WTC11 (cell line): ENCODE results near the gene SCARB2. TPM values are rescaled to one million over a fixed set of nuclear protein-coding genes. Genes with fewer than 3 reads are reported as not detected.

ENCODE experiments used
- ATAC-seq: fragments of 200-7000 bp; cut with Tn5 transposase; 2 replicates; pipeline ENCODE4 v1.10.0; 2021; ENCODE audit warnings: mild to moderate bottlenecking, moderate library complexity
- CTCF ChIA-PET: fragments of 300-600 bp; sonication (Branson Sonifier 250); formaldehyde crosslinking; loops from one replicate; lab custom pipeline; 2021; ENCODE audit warnings: antibody characterized with exemption; lab: Charles Lee
- POLR2A ChIA-PET: fragments of 350-600 bp; sonication (Branson Sonifier 250); formaldehyde crosslinking; loops from one replicate; lab custom pipeline; 2021; ENCODE audit warnings: antibody characterized with exemption; lab: Charles Lee
- DNase-seq: peaks from one replicate; pipeline ENCODE4 v3.0.0; 2021; ENCODE audit warnings: low spot score
- H3K27ac Mint-ChIP-seq: 2 replicates; pipeline ENCODE4 v1.8.0; 2021; ENCODE audit warnings: mixed read lengths
- H3K27me3 Mint-ChIP-seq: 2 replicates; pipeline ENCODE4 v1.8.0; 2021; ENCODE audit warnings: low read depth, mild to moderate bottlenecking, moderate library complexity, mixed read lengths
- H3K36me3 Mint-ChIP-seq: 2 replicates; pipeline ENCODE4 v1.8.0; 2021; ENCODE audit warnings: mixed read lengths
- H3K4me1 Mint-ChIP-seq: 2 replicates; pipeline ENCODE4 v1.8.0; 2022; ENCODE audit warnings: mixed read lengths
- H3K4me3 Mint-ChIP-seq: 2 replicates; pipeline ENCODE4 v1.8.0; 2021; ENCODE audit warnings: mild to moderate bottlenecking, moderate library complexity, mixed read lengths
- H3K9me3 Mint-ChIP-seq: 2 replicates; pipeline ENCODE4 v1.8.0; 2021; ENCODE audit warnings: mixed read lengths
- AR ChIP-seq: fragments of 250-450 bp; sonication (Bioruptor Pico); IDR thresholded peaks from 2 replicates; pipeline ENCODE4 v1.9.0; 2021; ENCODE audit warnings: mild to moderate bottlenecking
- ATF2 ChIP-seq: sonication (generic); formaldehyde crosslinking; IDR thresholded peaks from 2 replicates; pipeline ENCODE4 v1.8.1; 2022; ENCODE audit warnings: low read depth, missing genetic modification reagents, borderline replicate concordance
- E2F5 ChIP-seq: sonication (generic); formaldehyde crosslinking; IDR thresholded peaks from 2 replicates; pipeline ENCODE4 v1.8.1; 2022; ENCODE audit warnings: mild to moderate bottlenecking, moderate library complexity, missing genetic modification reagents
- EMX1 ChIP-seq: fragments of 250-450 bp; sonication (Bioruptor Pico); IDR thresholded peaks from 2 replicates; pipeline ENCODE4 v1.8.0; 2021; ENCODE audit warnings: mild to moderate bottlenecking
- ERG ChIP-seq: fragments of 250-450 bp; sonication (Bioruptor Pico); IDR thresholded peaks from 2 replicates; pipeline ENCODE4 v1.8.0; 2021; ENCODE audit warnings: mild to moderate bottlenecking
- FOXP1 ChIP-seq: sonication (generic); formaldehyde crosslinking; IDR thresholded peaks from 2 replicates; pipeline ENCODE4 v1.8.0; 2022; ENCODE audit warnings: missing genetic modification reagents, mild to moderate bottlenecking, moderate library complexity, borderline replicate concordance
- HMGA2 ChIP-seq: fragments of 250-450 bp; sonication (Bioruptor Pico); IDR thresholded peaks from 2 replicates; pipeline ENCODE4 v1.4.0; 2021; ENCODE audit warnings: mild to moderate bottlenecking, moderate library complexity
- JAZF1 ChIP-seq: fragments of 250-450 bp; sonication (Bioruptor Pico); IDR thresholded peaks from 2 replicates; pipeline ENCODE4 v1.9.0; 2021; ENCODE audit warnings: moderate library complexity, mild to moderate bottlenecking, inconsistent platforms
- NFATC4 ChIP-seq: fragments of 250-450 bp; sonication (Bioruptor Pico); IDR thresholded peaks from 2 replicates; pipeline ENCODE4 v1.9.0; 2021; ENCODE audit warnings: mild to moderate bottlenecking
- NR3C1 ChIP-seq: sonication (generic); formaldehyde crosslinking; conservative IDR thresholded peaks from 2 replicates; pipeline ENCODE4 v1.8.1; 2023; ENCODE audit warnings: low read depth, mild to moderate bottlenecking, missing genetic modification reagents
- PRDM15 ChIP-seq: sonication (generic); formaldehyde crosslinking; IDR thresholded peaks from 2 replicates; pipeline ENCODE4 v1.8.0; 2022; ENCODE audit warnings: missing genetic modification reagents
- PREB ChIP-seq: sonication (generic); formaldehyde crosslinking; IDR thresholded peaks from 2 replicates; pipeline ENCODE4 v1.8.1; 2022; ENCODE audit warnings: mild to moderate bottlenecking, missing genetic modification reagents, moderate library complexity, borderline replicate concordance
- STAT6 ChIP-seq: sonication (generic); formaldehyde crosslinking; conservative IDR thresholded peaks from 2 replicates; pipeline ENCODE4 v1.8.1; 2023; ENCODE audit warnings: mild to moderate bottlenecking, low read depth, missing genetic modification reagents, moderate library complexity
- ZNF138 ChIP-seq: sonication (generic); formaldehyde crosslinking; conservative IDR thresholded peaks from 2 replicates; pipeline ENCODE4 v1.8.1; 2022; ENCODE audit warnings: mild to moderate bottlenecking, moderate library complexity, missing genetic modification reagents
- ZNF263 ChIP-seq: sonication (generic); formaldehyde crosslinking; IDR thresholded peaks from 2 replicates; pipeline ENCODE4 v1.8.1; 2022; ENCODE audit warnings: low read depth, mild to moderate bottlenecking, moderate library complexity, missing genetic modification reagents
- ZNF317 ChIP-seq: sonication (generic); formaldehyde crosslinking; IDR thresholded peaks from 2 replicates; pipeline ENCODE4 v1.8.1; 2023; ENCODE audit warnings: low read depth, mild to moderate bottlenecking, moderate library complexity, missing genetic modification reagents, borderline replicate concordance
- ZNF671 ChIP-seq: fragments of 250-450 bp; sonication (Bioruptor Pico); IDR thresholded peaks from 2 replicates; pipeline ENCODE4 v1.8.0; 2021; ENCODE audit warnings: mild to moderate bottlenecking
- total RNA-seq: library from RNA; stranded (reverse); gene quantifications from 3 replicates; pipeline ENCODE4 v1.2.3, GENCODE V29; 2021

The SCARB2 gene
- total RNA-seq, 1 experiment from 2014 or later: 38.0 TPM

- DNase-seq (no peak), ATAC-seq (no peak)
- no peak overlapping the region for H3K4me3 Mint-ChIP-seq
- peaks cover 29% of the 10 kb centered on the region for H3K36me3 Mint-ChIP-seq
- CTCF ChIA-PET: no interaction called here
- H3K9me3 Mint-ChIP-seq: peaks cover 35% of the 10 kb centered on the region
- peaks cover 37% of the 10 kb centered on the region for H3K27me3 Mint-ChIP-seq
- peaks cover 3% of the 10 kb centered on the region; the same call in 1 of the 2 replicates for H3K4me1 Mint-ChIP-seq
- TF ChIP-seq JAZF1 (no peak), E2F5 (no peak), HMGA2 (CRISPR knock-in tag) (no peak), ZNF138 (CRISPR knock-in tag) (no peak), PREB (no peak), ATF2 (no peak), STAT6 (no peak), ZNF671 (CRISPR knock-in tag) (no peak), ZNF263 (no peak), FOXP1 (no peak), NFATC4 (CRISPR knock-in tag) (no peak), AR (CRISPR knock-in tag) (no peak), ZNF317 (CRISPR knock-in tag) (no peak), ERG (CRISPR knock-in tag) (no peak), PRDM15 (CRISPR knock-in tag) (no peak), NR3C1 (CRISPR knock-in tag) (no peak), EMX1 (no peak)
- POLR2A ChIA-PET: no interaction called here
- no peak overlapping the region for H3K27ac Mint-ChIP-seq
Measured at GRCh38 chr4:76226418-76226817, 12.8 kb upstream of the SCARB2 start.
